Measurements from ENCODE around the gene DPM3.

The DPM3 gene

GRCh38 chr1:155145491-155145890 is 5.2 kb upstream of the DPM3 start:
- no peak for DNase-seq

- no peak for DNase-seq
These were observed 1.4 kb upstream of the DPM3 start for GRCh38 chr1:155141749-155142148.

- no peak for DNase-seq
These were observed 261 bp upstream of the DPM3 start for GRCh38 chr1:155140630-155140953.

GRCh38 chr1:155137154-155137949 is 3.0 kb downstream of the DPM3 start:
- DNase-seq = no peak

- no peak for DNase-seq
These were observed 3.6 kb downstream of the DPM3 start for GRCh38 chr1:155136748-155137147.

- peak; percentile 93 for DNase-seq
These were observed 4.8 kb downstream of the DPM3 start, which contains the start of gene SLC50A1 for GRCh38 chr1:155135415-155136028. Gene SLC50A1 (plus strand): TSS chr1:155135852. CDS start chr1:155135912, 60 bp downstream.

GRCh38 chr1:155134880-155135414 is 5.4 kb downstream of the DPM3 start:
- peak; percentile 81 for DNase-seq

- no peak for DNase-seq
These were observed 6.0 kb downstream of the DPM3 start for GRCh38 chr1:155134322-155134721.

GRCh38 chr1:155133799-155134281 is 6.5 kb downstream of the DPM3 start:
- DNase-seq = no peak

- DNase-seq = no peak
These were observed 8.5 kb downstream of the DPM3 start for GRCh38 chr1:155131856-155132255.

GRCh38 chr1:155131285-155131684 is 9.0 kb downstream of the DPM3 start:
- no peak for DNase-seq

GRCh38 chr1:155130272-155131006 is 9.9 kb downstream of the DPM3 start:
- DNase-seq = no peak

GRCh38 chr1:155128755-155129473 is 11.4 kb downstream of the DPM3 start:
- no peak for DNase-seq

- DNase-seq = no peak
These were observed 12.2 kb downstream of the DPM3 start for GRCh38 chr1:155127967-155128754.

GRCh38 chr1:155127105-155127966 is 13.0 kb downstream of the DPM3 start, which contains the start of gene EFNA1:
Gene EFNA1 (plus strand): TSS chr1:155127876. CDS start chr1:155127978, 102 bp downstream.
- DNase-seq = peak; percentile 34

GRCh38 chr1:155126556-155127104 is 13.7 kb downstream of the DPM3 start:
- DNase-seq = peak; percentile 78

- peak; percentile 78 for DNase-seq
These were observed 14.3 kb downstream of the DPM3 start for GRCh38 chr1:155125946-155126555.

- no peak for DNase-seq
These were observed 14.8 kb downstream of the DPM3 start for GRCh38 chr1:155125511-155125945.

GRCh38 chr1:155124503-155125463 is 15.5 kb downstream of the DPM3 start:
- DNase-seq = no peak
